K562 (cell line): ENCODE data around the gene SLC1A4. TPM values are rescaled to one million over a fixed set of nuclear protein-coding genes. Genes with fewer than 3 reads are reported as not detected.

ENCODE experiments used
- BRF2 ChIP-seq: IDR thresholded peaks from 3 replicates; pipeline ENCODE4 v1.6.1; 2011; ENCODE audit warnings: borderline replicate concordance, mild to moderate bottlenecking; ENCODE audit not compliant: insufficient read length, insufficient read depth
- CBFB ChIP-seq: sonication (generic); formaldehyde crosslinking; IDR thresholded peaks from 2 replicates; pipeline ENCODE4 v1.4.0; 2020; ENCODE audit warnings: mild to moderate bottlenecking, missing genetic modification reagents
- DEAF1 ChIP-seq: fragments of 450-650 bp; formaldehyde crosslinking; IDR thresholded peaks from 2 replicates; pipeline ENCODE4 v1.4.0; 2020; ENCODE audit warnings: mild to moderate bottlenecking, moderate library complexity
- FOXM1 ChIP-seq, 2 experiments: fragments of 450-650 bp in 1 of 2; sonication (generic) in 1 of 2; formaldehyde crosslinking in 1 of 2; IDR thresholded peaks; 2 replicates each; pipeline versions ENCODE4 v1.6.1 to v1.9.0; 2017 to 2022; ENCODE audit warnings: low read depth in 2 of 2, mild to moderate bottlenecking in 2 of 2, missing genetic modification reagents in 1 of 2, moderate library complexity in 1 of 2
- HMG20B ChIP-seq: fragments of 250-450 bp; sonication (Bioruptor Pico); IDR thresholded peaks from 2 replicates; pipeline ENCODE4 v1.5.0; 2021; ENCODE audit warnings: mild to moderate bottlenecking
- KAT8 ChIP-seq: fragments of 450-650 bp; IDR thresholded peaks from 2 replicates; pipeline ENCODE4 v1.6.1; 2016; ENCODE audit warnings: low read depth, mild to moderate bottlenecking
- MNT ChIP-seq, 2 experiments: fragments of 450-650 bp; conservative IDR thresholded peaks; 2 replicates each; pipeline ENCODE4 v1.6.1; 2017; ENCODE audit warnings: mild to moderate bottlenecking in 2 of 2, moderate library complexity in 2 of 2
- NBN ChIP-seq: fragments of 450-650 bp; IDR thresholded peaks from 2 replicates; pipeline ENCODE4 v1.6.1; 2016; ENCODE audit warnings: low read depth, mild to moderate bottlenecking
- NCOR1 ChIP-seq: fragments of 450-650 bp; IDR thresholded peaks from 2 replicates; pipeline ENCODE4 v1.6.1; 2016; ENCODE audit warnings: mild to moderate bottlenecking, moderate library complexity
- POLR3G ChIP-seq: IDR thresholded peaks from 2 replicates; pipeline ENCODE4 v1.6.1; 2011; ENCODE audit not compliant: insufficient read length, insufficient replicate concordance; ENCODE audit errors: extremely low read depth
- RFX1 ChIP-seq: fragments of 450-650 bp; IDR thresholded peaks from 2 replicates; pipeline ENCODE4 v1.6.1; 2016; ENCODE audit warnings: mild to moderate bottlenecking, moderate library complexity
- U2AF1 ChIP-seq: fragments of 200-400 bp; formaldehyde crosslinking; optimal IDR thresholded peaks from 2 replicates; pipeline ENCODE3; 2017; ENCODE audit warnings: mild to moderate bottlenecking, low read depth, low read length, moderate library complexity
- USF1 ChIP-seq: sonication (generic); formaldehyde crosslinking; IDR thresholded peaks from 2 replicates; pipeline ENCODE4 v1.9.0; 2022; ENCODE audit warnings: mild to moderate bottlenecking, missing genetic modification reagents
- YY1 ChIP-seq, 3 experiments: IDR thresholded peaks; 2 replicates each; pipeline ENCODE4 v1.6.1; 2011; ENCODE audit warnings: low read length in 2 of 3, mild to moderate bottlenecking in 2 of 3, moderate library complexity in 2 of 3, borderline replicate concordance in 1 of 3, control low read depth in 1 of 3, low read depth in 1 of 3; ENCODE audit not compliant: insufficient read depth in 3 of 3, insufficient replicate concordance in 2 of 3, control insufficient read depth in 1 of 3, insufficient read length in 1 of 3; ENCODE audit errors: extremely low read depth in 1 of 3
- ZBTB11 ChIP-seq, 3 experiments: fragments of 200-800 bp in 1 of 3; fragments of 250-450 bp in 1 of 3; fragments of 450-650 bp in 1 of 3; sonication (Bioruptor Pico) in 1 of 3; sonication (Bioruptor generic) in 1 of 3; formaldehyde crosslinking in 1 of 3; IDR thresholded peaks; 2 replicates each; pipeline versions ENCODE4 v1.6.1 to v1.8.0; 2016 to 2022; ENCODE audit warnings: mild to moderate bottlenecking in 2 of 3, missing genetic modification characterization in 2 of 3, missing compliant biosample characterization in 1 of 3, moderate library complexity in 1 of 3
- ZNF695 ChIP-seq: fragments of 450-650 bp; formaldehyde crosslinking; IDR thresholded peaks from 2 replicates; pipeline ENCODE4 v1.4.0; 2020; ENCODE audit warnings: mild to moderate bottlenecking, moderate library complexity
- polyA plus RNA-seq, 8 experiments: library from polyadenylated mRNA; depleted of rRNA in 4 of 8; stranded (reverse) in 5 of 8; unstranded in 3 of 8; fragments of >200 nt; fragmentation: Nextera tagmentation in 2 of 8; fragmentation: Illumina TruSeq in 1 of 8; extraction: Ambion mirVana in 2 of 8; extraction: Trizol in 1 of 8; gene quantifications; 2 replicates each; pipeline versions ENCODE4 v1.2.1 to v1.2.3, GENCODE V29; 2011 to 2014; ENCODE audit warnings: inconsistent platforms in 1 of 8, missing spikeins in 1 of 8
- total RNA-seq, 7 experiments: library from RNA; depleted of rRNA in 6 of 7; stranded (reverse); fragments of >200 nt in 6 of 7; fragmentation: Illumina TruSeq in 2 of 7; extraction: Trizol in 2 of 7; gene quantifications; 2 replicates each; pipeline versions ENCODE4 v1.2.1 to v1.2.3, GENCODE V29; 2011 to 2021; ENCODE audit warnings: low replicate concordance in 1 of 7

SLC1A4 gene
- total and polyA plus RNA-seq, 9 of the 15 experiments (the other 6 are each of a cell fraction or from before 2014, with no cell fraction given), result 4.4 to 24.0 (median 10.9) TPM

GRCh38 chr2:64988420-64989125 lies 626 bp upstream of the SLC1A4 start (continued):
- TF ChIP-seq MNT (conservative IDR thresholded peaks at IDR 0.05) (peak; percentile 56 to 60; a peak in 3 of 4 replicates), NBN (0 out of 2 replicates have a peak, but pooled peaks have one; percentile 9), HMG20B (CRISPR knock-in tag) (no peak), POLR3G (no peak), RFX1 (no peak), DEAF1 (CRISPR knock-in tag) (no peak), BRF2 (no peak), YY1 (IDR thresholded peaks at IDR 0.05; ENCODE audit: borderline replicate concordance in 1 of 3, control insufficient read depth in 1 of 3, extremely low read depth in 1 of 3, insufficient read depth in 3 of 3, insufficient read length in 1 of 3, insufficient replicate concordance in 2 of 3, low read depth in 1 of 3, low read length in 2 of 3) (peak in 1 of 3 experiments; percentile 28), KAT8 (no peak), NCOR1 (no peak), CBFB (CRISPR knock-in tag) (no peak), U2AF1 (peak; percentile 93), ZBTB11 (CRISPR knock-in tag; IDR thresholded peaks at IDR 0.05) (peak in 1 of 3 experiments; percentile 60; a peak in 2 of 6 replicates), USF1 (CRISPR knock-in tag) (peak; percentile 31; the same call in 1 of the 2 replicates), ZNF695 (no peak), FOXM1 (IDR thresholded peaks at IDR 0.05; ENCODE audit: low read depth) (no peak), FOXM1 (CRISPR knock-in tag; IDR thresholded peaks at IDR 0.05; ENCODE audit: low read depth) (0 out of 2 replicates have a peak, but pooled peaks have one; percentile 62)
